HL-60 (cell line): ENCODE results near the gene PPP1R16B.

Source experiments
- DNase-seq, 2 experiments: peaks; one replicate each; pipeline ENCODE4 v3.0.0-alpha.2; 2010 to 2020; ENCODE audit warnings: low read depth in 1 of 2, low spot score in 1 of 2
- H3K27ac ChIP-seq: fragments of 250-450 bp; sonication (Bioruptor Pico); replicated peaks from 2 replicates; pipeline ENCODE4 v1.5.1; 2020; ENCODE audit warnings: mild to moderate bottlenecking, moderate library complexity
- H3K27me3 ChIP-seq: fragments of 250-450 bp; sonication (Bioruptor Pico); 2 replicates; pipeline ENCODE4 v1.5.1; 2021; ENCODE audit warnings: mild to moderate bottlenecking, moderate library complexity; ENCODE audit not compliant: insufficient read depth, poor library complexity, severe bottlenecking
- H3K4me3 ChIP-seq: replicated peaks from 2 replicates; pipeline ENCODE4 v1.5.1; 2011; ENCODE audit warnings: mild to moderate bottlenecking, control low read depth, low read length; ENCODE audit not compliant: insufficient read depth
- GABPA ChIP-seq: IDR thresholded peaks from 2 replicates; pipeline ENCODE4 v1.6.1; 2012; ENCODE audit warnings: low read depth
- POLR2AphosphoS5 ChIP-seq: IDR thresholded peaks from 2 replicates; pipeline ENCODE4 v1.6.1; 2012; ENCODE audit warnings: low read depth
- SPI1 ChIP-seq: IDR thresholded peaks from 2 replicates; pipeline ENCODE4 v1.6.1; 2012; ENCODE audit warnings: low read depth, mild to moderate bottlenecking, borderline replicate concordance
- TF ChIP-seq, protein P1 (sequence below): IDR thresholded peaks from one replicate; pipeline ENCODE4 v1.5.1; 2011; ENCODE audit warnings: low read length, control low read depth, inconsistent platforms; ENCODE audit not compliant: insufficient read depth
- TF ChIP-seq, protein P2 (sequence below): IDR thresholded peaks from 2 replicates; pipeline ENCODE4 v1.6.1; 2012; ENCODE audit warnings: low read depth; ENCODE audit not compliant: insufficient replicate concordance

Gene PPP1R16B

DNA sequence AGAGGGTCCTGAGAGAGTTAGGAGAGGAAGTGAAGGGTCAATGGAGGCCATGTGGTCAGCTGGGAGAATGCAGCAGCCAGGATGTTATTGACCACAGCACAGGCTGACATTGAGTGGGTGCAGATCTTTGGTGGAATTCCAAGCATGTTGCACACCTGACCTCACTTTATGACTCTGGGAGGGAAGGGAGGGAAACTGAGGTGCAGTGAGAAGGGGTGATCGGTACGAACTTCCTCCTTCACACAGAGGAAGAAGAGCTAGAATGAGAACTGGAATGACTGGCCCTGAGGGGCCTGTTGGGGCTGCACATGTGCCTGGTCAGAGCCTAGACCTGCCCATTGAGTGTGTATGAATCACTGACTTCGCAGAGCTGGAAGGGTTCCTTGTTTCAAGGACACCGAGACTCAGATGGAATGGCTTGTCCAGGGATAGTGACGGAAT lies 130.5 kb downstream of the PPP1R16B start:
- H3K4me3 ChIP-seq: no peak overlapping the region
- DNase-seq: no peak
- no peak overlapping the region for H3K27ac ChIP-seq
- H3K27me3 ChIP-seq: no peaks in the 10 kb centered on the region
- no peak for TF ChIP-seq GABPA
- TF ChIP-seq, protein P1, sequence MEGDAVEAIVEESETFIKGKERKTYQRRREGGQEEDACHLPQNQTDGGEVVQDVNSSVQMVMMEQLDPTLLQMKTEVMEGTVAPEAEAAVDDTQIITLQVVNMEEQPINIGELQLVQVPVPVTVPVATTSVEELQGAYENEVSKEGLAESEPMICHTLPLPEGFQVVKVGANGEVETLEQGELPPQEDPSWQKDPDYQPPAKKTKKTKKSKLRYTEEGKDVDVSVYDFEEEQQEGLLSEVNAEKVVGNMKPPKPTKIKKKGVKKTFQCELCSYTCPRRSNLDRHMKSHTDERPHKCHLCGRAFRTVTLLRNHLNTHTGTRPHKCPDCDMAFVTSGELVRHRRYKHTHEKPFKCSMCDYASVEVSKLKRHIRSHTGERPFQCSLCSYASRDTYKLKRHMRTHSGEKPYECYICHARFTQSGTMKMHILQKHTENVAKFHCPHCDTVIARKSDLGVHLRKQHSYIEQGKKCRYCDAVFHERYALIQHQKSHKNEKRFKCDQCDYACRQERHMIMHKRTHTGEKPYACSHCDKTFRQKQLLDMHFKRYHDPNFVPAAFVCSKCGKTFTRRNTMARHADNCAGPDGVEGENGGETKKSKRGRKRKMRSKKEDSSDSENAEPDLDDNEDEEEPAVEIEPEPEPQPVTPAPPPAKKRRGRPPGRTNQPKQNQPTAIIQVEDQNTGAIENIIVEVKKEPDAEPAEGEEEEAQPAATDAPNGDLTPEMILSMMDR: no peak
- TF ChIP-seq, protein P2, sequence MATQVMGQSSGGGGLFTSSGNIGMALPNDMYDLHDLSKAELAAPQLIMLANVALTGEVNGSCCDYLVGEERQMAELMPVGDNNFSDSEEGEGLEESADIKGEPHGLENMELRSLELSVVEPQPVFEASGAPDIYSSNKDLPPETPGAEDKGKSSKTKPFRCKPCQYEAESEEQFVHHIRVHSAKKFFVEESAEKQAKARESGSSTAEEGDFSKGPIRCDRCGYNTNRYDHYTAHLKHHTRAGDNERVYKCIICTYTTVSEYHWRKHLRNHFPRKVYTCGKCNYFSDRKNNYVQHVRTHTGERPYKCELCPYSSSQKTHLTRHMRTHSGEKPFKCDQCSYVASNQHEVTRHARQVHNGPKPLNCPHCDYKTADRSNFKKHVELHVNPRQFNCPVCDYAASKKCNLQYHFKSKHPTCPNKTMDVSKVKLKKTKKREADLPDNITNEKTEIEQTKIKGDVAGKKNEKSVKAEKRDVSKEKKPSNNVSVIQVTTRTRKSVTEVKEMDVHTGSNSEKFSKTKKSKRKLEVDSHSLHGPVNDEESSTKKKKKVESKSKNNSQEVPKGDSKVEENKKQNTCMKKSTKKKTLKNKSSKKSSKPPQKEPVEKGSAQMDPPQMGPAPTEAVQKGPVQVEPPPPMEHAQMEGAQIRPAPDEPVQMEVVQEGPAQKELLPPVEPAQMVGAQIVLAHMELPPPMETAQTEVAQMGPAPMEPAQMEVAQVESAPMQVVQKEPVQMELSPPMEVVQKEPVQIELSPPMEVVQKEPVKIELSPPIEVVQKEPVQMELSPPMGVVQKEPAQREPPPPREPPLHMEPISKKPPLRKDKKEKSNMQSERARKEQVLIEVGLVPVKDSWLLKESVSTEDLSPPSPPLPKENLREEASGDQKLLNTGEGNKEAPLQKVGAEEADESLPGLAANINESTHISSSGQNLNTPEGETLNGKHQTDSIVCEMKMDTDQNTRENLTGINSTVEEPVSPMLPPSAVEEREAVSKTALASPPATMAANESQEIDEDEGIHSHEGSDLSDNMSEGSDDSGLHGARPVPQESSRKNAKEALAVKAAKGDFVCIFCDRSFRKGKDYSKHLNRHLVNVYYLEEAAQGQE: no peak
- TF ChIP-seq POLR2AphosphoS5: no peak
- no peak for TF ChIP-seq SPI1

DNA sequence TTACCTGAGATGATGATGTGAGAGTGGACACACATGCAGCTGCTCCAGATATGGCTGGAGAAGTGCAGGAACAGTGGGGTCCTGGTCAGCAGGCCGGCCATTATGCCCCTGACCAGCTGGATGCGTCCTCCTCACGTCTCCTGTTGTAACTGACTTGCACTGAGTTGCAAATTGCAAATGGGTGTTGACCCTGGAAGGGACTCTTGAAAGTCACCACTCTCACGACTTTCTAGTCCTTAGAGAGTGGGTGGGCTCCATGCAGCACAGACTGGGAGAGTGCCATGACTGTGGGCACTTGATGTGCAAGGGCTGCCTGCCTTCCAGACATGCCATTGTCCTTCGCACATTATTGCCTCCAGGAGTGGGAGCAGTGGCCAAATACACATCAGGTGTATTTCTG lies 131.5 kb downstream of the PPP1R16B start:
- H3K27ac ChIP-seq: no peak overlapping the region
- DNase-seq: no peak
- no peaks in the 10 kb centered on the region for H3K27me3 ChIP-seq
- TF ChIP-seq POLR2AphosphoS5: no peak
- TF ChIP-seq, protein P2: no peak
- no peak overlapping the region for H3K4me3 ChIP-seq

DNA sequence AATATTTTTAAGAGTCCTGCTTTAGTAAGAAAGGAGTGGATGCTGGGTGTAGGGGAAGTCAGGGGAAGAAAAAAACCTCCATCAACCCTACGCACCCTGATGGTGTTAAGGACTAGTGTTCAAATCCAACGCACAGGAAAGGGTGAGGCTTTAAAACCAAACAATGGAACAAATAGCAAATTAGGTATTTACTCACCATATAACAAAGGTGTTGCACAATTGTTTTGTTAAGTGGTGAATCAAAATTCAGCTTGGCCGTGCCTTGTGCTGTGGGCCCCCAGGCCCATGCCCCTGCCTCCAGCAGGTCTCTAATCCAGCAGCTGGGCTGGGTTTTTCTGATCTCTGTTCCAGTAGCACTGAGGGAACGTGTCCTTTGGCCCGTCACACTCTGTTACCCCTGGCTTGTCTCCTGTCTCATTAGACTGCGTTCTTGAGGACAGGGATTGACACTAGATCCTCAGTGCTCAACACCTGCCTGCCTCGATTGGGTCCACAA lies 132.5 kb downstream of the PPP1R16B start:
- TF ChIP-seq SPI1 (no peak), GABPA (no peak), POLR2AphosphoS5 (no peak)
- TF ChIP-seq, protein P2: no peak
- TF ChIP-seq, protein P1: no peak
- Histone ChIP-seq H3K4me3 (no peak overlapping the region), H3K27me3 (no peaks in the 10 kb centered on the region), H3K27ac (no peak overlapping the region)
- no peak for DNase-seq
